ENCODE measurements around the gene PPFIBP2. TPM values are rescaled to one million over a fixed set of nuclear protein-coding genes. Genes with fewer than 3 reads are reported as not detected.

Gene PPFIBP2
- total RNA-seq, 1 experiment from 2014 or later, result 5.7 TPM

DNA sequence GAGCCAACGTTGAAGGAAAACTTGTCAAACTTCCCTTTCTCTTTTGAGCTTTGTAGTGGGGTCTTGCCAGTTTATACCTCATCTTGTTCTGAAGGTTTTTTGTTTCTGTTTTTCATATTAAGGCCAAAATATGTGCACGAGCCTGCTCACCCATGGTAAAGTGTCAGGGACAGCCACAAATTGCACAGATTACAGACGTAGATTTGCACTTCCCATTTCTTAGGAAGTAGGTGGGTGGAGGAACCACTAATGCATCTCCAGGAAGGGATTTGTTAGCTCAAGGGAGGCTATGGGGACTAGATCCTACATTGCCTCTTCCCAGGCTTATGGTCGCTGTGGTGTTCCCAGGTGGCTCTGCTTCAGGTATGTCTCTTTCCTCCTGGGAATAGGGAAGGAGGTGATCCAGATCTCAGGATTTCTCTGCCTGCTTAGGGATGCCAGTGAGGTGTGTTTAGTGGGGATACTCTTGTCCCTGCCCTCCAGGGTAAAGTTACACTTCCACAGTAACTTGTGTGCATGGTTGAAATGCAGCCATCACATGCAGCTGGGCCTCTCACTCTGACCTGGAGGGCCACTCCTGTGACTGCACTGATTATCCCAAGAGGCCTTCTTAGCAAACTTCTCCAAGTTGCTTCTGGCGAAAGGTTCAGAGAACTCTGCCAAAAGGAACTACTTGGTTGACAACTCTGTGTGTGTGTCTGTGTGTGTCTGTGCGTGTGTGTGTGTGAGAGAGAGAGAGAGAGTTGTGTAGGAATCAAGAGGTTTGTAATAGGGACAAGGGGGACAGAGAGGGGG, 9.8 kb downstream of the PPFIBP2 start:
- H3K4me1 ChIP-seq (ENCODE audit: control insufficient read depth in 1 of 2, insufficient read depth in 2 of 2, low read length in 2 of 2), result no peaks in the 10 kb centered on the region
- no peak overlapping the region for H2AFZ ChIP-seq (ENCODE audit: low read depth, low read length, poor library complexity, severe bottlenecking)
- no peak overlapping the region for H3K4me2 ChIP-seq (ENCODE audit: low read length)
- no peak for ATAC-seq
- H3K9me3 ChIP-seq (ENCODE audit: control insufficient read depth in 1 of 2, insufficient read depth in 1 of 2, low read depth in 1 of 2, low read length in 2 of 2), result no peaks in the 10 kb centered on the region
- H3K4me3 ChIP-seq (replicated peaks in 1 of 2; ENCODE audit: low read depth in 1 of 2, low read length in 2 of 2), result no peak overlapping the region
- H3K27ac ChIP-seq (ENCODE audit: low read depth, low read length), result no peak overlapping the region
- intact Hi-C loops (cut with micrococcal nuclease), result no loop called here
- no peaks in the 10 kb centered on the region for H3K79me2 ChIP-seq (ENCODE audit: insufficient read depth, low read length)
- TF ChIP-seq TCF7L2 (IDR thresholded peaks at IDR 0.05; ENCODE audit: borderline replicate concordance, extremely low read depth, insufficient read depth, insufficient read length), result no peak
- TF ChIP-seq EZH2 (IDR thresholded peaks at IDR 0.05), result no peak
- no peak for TF ChIP-seq MAX (IDR thresholded peaks at IDR 0.05)
- no peak for TF ChIP-seq ELF1 (IDR thresholded peaks at IDR 0.05; ENCODE audit: borderline replicate concordance, low read depth)
- no peak for TF ChIP-seq SIN3A (IDR thresholded peaks at IDR 0.05; ENCODE audit: low read depth)
- TF ChIP-seq EZH2phosphoT487 (IDR thresholded peaks at IDR 0.05; ENCODE audit: borderline replicate concordance), result no peak
- no peak for TF ChIP-seq EGR1 (IDR thresholded peaks at IDR 0.05; ENCODE audit: low read depth)
- no peak for TF ChIP-seq REST (IDR thresholded peaks at IDR 0.05; ENCODE audit: low read depth)
- TF ChIP-seq POLR2A (IDR thresholded peaks at IDR 0.05; ENCODE audit: borderline replicate concordance, extremely low read depth, insufficient read depth, insufficient read length), result no peak
- TF ChIP-seq ZNF274 (IDR thresholded peaks at IDR 0.05; ENCODE audit: low read depth, low read length), result no peak
- no peak for TF ChIP-seq RAD21 (IDR thresholded peaks at IDR 0.05; ENCODE audit: low read depth)
- TF ChIP-seq, protein P1, sequence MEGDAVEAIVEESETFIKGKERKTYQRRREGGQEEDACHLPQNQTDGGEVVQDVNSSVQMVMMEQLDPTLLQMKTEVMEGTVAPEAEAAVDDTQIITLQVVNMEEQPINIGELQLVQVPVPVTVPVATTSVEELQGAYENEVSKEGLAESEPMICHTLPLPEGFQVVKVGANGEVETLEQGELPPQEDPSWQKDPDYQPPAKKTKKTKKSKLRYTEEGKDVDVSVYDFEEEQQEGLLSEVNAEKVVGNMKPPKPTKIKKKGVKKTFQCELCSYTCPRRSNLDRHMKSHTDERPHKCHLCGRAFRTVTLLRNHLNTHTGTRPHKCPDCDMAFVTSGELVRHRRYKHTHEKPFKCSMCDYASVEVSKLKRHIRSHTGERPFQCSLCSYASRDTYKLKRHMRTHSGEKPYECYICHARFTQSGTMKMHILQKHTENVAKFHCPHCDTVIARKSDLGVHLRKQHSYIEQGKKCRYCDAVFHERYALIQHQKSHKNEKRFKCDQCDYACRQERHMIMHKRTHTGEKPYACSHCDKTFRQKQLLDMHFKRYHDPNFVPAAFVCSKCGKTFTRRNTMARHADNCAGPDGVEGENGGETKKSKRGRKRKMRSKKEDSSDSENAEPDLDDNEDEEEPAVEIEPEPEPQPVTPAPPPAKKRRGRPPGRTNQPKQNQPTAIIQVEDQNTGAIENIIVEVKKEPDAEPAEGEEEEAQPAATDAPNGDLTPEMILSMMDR (IDR thresholded peaks at IDR 0.05 in 2 of 3, conservative IDR thresholded peaks at IDR 0.05 in 1 of 3; ENCODE audit: borderline replicate concordance in 1 of 3, insufficient read depth in 1 of 3, low read depth in 2 of 3, low read length in 2 of 3), result no peak
- TF ChIP-seq CEBPB (IDR thresholded peaks at IDR 0.05; ENCODE audit: low read depth), result no peak
- TF ChIP-seq SP1 (IDR thresholded peaks at IDR 0.05; ENCODE audit: low read depth), result no peak
- no peak for TF ChIP-seq CBX3 (IDR thresholded peaks at IDR 0.05; ENCODE audit: low read depth)
- no peak for TF ChIP-seq YY1 (IDR thresholded peaks at IDR 0.05; ENCODE audit: extremely low read depth, insufficient replicate concordance, low read depth, low read length)
- peaks cover 7% of the 10 kb centered on the region; the same call in 1 of the 2 replicates for H3K27me3 ChIP-seq (ENCODE audit: insufficient read depth, low read length)
- CTCF ChIA-PET, result no interaction called here
- no peak for DNase-seq (ENCODE audit: low read depth, low spot score)
- BruUV-seq (replicated peaks), result no TSS peak
- POLR2A ChIA-PET, result no interaction called here
- no peaks in the 10 kb centered on the region for H4K20me1 ChIP-seq (ENCODE audit: insufficient read depth)
- no peak overlapping the region for H3K9ac ChIP-seq (ENCODE audit: low read length)
- H3K9me2 ChIP-seq (ENCODE audit: insufficient read depth), result no peaks in the 10 kb centered on the region
- no peaks in the 10 kb centered on the region for H3K36me3 ChIP-seq (ENCODE audit: control insufficient read depth in 1 of 2, insufficient read depth in 2 of 2, low read length in 2 of 2)
- RAD21 ChIA-PET (ENCODE audit: low non-redundant PET in 1 of 2, low total read pairs in 2 of 2, uncharacterized antibody in 2 of 2, unreplicated experiment in 2 of 2), result no interaction called here

All from HCT116 (cell line).